ENCODE results near the gene GPR87. TPM values are rescaled to one million over a fixed set of nuclear protein-coding genes. Genes with fewer than 3 reads are reported as not detected.

Gene GPR87
- total and polyA plus RNA-seq, 2 of the 4 experiments (the other 2 are of a cell fraction) = 0.26 to 0.36 TPM

- dilution Hi-C loops (cut with HindIII; ENCODE audit: low sequenced_read_pairs, unreplicated experiment) = no loop called here
- H3K9me1 ChIP-seq (ENCODE audit: insufficient read depth, low read length) = peaks cover 5% of the 10 kb centered on the region; the same call in 1 of the 2 replicates
- intact Hi-C loops (cut with micrococcal nuclease) = no loop called here
- no peak overlapping the region for H3K14ac ChIP-seq (replicated peaks; ENCODE audit: low read depth, low read length)
- H2BK15ac ChIP-seq (ENCODE audit: low read depth, low read length) = no peak overlapping the region
- H2BK120ac ChIP-seq (ENCODE audit: low read depth, low read length) = no peak overlapping the region
- H2BK20ac ChIP-seq (ENCODE audit: low read depth, low read length) = no peak overlapping the region
- no peak overlapping the region for H2BK5ac ChIP-seq (ENCODE audit: low read depth, low read length, poor library complexity, severe bottlenecking)
- peaks cover 14% of the 10 kb centered on the region for H3K4me1 ChIP-seq (ENCODE audit: control insufficient read depth, insufficient read depth, low read length)
- H3K23ac ChIP-seq (ENCODE audit: low read depth, low read length) = no peak overlapping the region
- no TSS peak for BruUV-seq (replicated peaks)
- H3K4me3 ChIP-seq (ENCODE audit: insufficient read depth, low read depth, low read length) = no peak overlapping the region
- in situ Hi-C loops (cut with MboI; ENCODE audit: low sequenced_read_pairs) = no loop called here
- no peak overlapping the region for H4K8ac ChIP-seq (ENCODE audit: low read depth in 2 of 2, low read length in 2 of 2)
- H3K36me3 ChIP-seq (ENCODE audit: control insufficient read depth, insufficient read depth, low read length) = no peaks in the 10 kb centered on the region
- H3K9ac ChIP-seq (ENCODE audit: low read depth, low read length) = no peak overlapping the region
- no peak overlapping the region for H4K5ac ChIP-seq (ENCODE audit: low read depth, low read length)
- H4K20me1 ChIP-seq (ENCODE audit: insufficient read depth, low read length) = no peaks in the 10 kb centered on the region
- no peaks in the 10 kb centered on the region for H3K79me1 ChIP-seq (ENCODE audit: low read depth in 1 of 2, low read length in 2 of 2)
- no peak overlapping the region for H2AK5ac ChIP-seq (ENCODE audit: low read depth, low read length)
- no peak overlapping the region for H2AFZ ChIP-seq (replicated peaks; ENCODE audit: low read length, poor library complexity)
- H4K91ac ChIP-seq (ENCODE audit: insufficient read depth, low read depth, low read length) = no peak overlapping the region
- TF ChIP-seq BHLHE40 (IDR thresholded peaks at IDR 0.05; ENCODE audit: low read depth, low read length) = no peak
- TF ChIP-seq SMC3 (IDR thresholded peaks at IDR 0.05; ENCODE audit: low read depth, low read length) = no peak
- TF ChIP-seq MAFK (IDR thresholded peaks at IDR 0.05; ENCODE audit: low read depth, low read length) = no peak
- TF ChIP-seq RAD21 (IDR thresholded peaks at IDR 0.05; ENCODE audit: low read length) = no peak
- no peak for TF ChIP-seq POLR2A (IDR thresholded peaks at IDR 0.05; ENCODE audit: low read depth, low read length)
- TF ChIP-seq CHD1 (IDR thresholded peaks at IDR 0.05; ENCODE audit: low read depth, low read length) = no peak
- no peak for TF ChIP-seq NFE2L2 (IDR thresholded peaks at IDR 0.05; ENCODE audit: low read depth, low read length)
- no peak for TF ChIP-seq RCOR1 (IDR thresholded peaks at IDR 0.05; ENCODE audit: insufficient replicate concordance, low read length)
- no peak for TF ChIP-seq ELK1 (IDR thresholded peaks at IDR 0.05; ENCODE audit: borderline replicate concordance, low read depth, low read length)
- TF ChIP-seq MXI1 (IDR thresholded peaks at IDR 0.05; ENCODE audit: borderline replicate concordance, low read depth, low read length) = no peak
- TF ChIP-seq MAZ (IDR thresholded peaks at IDR 0.05; ENCODE audit: borderline replicate concordance, low read depth, low read length) = no peak
- TF ChIP-seq FOS (IDR thresholded peaks at IDR 0.05; ENCODE audit: low read depth, low read length) = no peak
- TF ChIP-seq RFX5 (IDR thresholded peaks at IDR 0.05; ENCODE audit: low read depth, low read length) = no peak
- TF ChIP-seq USF2 (IDR thresholded peaks at IDR 0.05; ENCODE audit: low read depth, low read length) = no peak
- no peak for TF ChIP-seq CTCF (conservative IDR thresholded peaks at IDR 0.05; ENCODE audit: low read depth, low read length)
- no peak for TF ChIP-seq CEBPB (IDR thresholded peaks at IDR 0.05; ENCODE audit: low read depth, low read length)
- ATAC-seq (ENCODE audit: low read depth) (no peak), DNase-seq (no peak)
- ChIA-PET CTCF (no interaction called here), POLR2A (ENCODE audit: unreplicated experiment) (no interaction called here)
- H3K27ac ChIP-seq (ENCODE audit: insufficient read depth, low read length) = no peak overlapping the region
- WGBS, 2 experiments (ENCODE audit: extremely low coverage in 2 of 2, insufficient read length in 1 of 2) = no CpG with 5 or more reads among the region's 1 CpG
- H2AK9ac ChIP-seq (replicated peaks; ENCODE audit: low read depth, low read length, poor library complexity) = no peak overlapping the region
- H3K4ac ChIP-seq (ENCODE audit: low read depth, low read length) = no peak overlapping the region
- H3K4me2 ChIP-seq (ENCODE audit: low read depth, low read length) = no peak overlapping the region
- no peaks in the 10 kb centered on the region for H3K9me3 ChIP-seq (ENCODE audit: control insufficient read depth, insufficient read depth, low read length)
- no peak overlapping the region for H3K56ac ChIP-seq (ENCODE audit: extremely low read depth, insufficient read depth, low read length)
- no peaks in the 10 kb centered on the region for H3K27me3 ChIP-seq (ENCODE audit: control insufficient read depth, insufficient read depth, low read length)
- H3K18ac ChIP-seq (ENCODE audit: low read depth, low read length) = no peak overlapping the region
Observed at GRCh38 chr3:151321526-151321925, 4.9 kb upstream of the GPR87 start.

Data from IMR-90 (cell line).